ENCODE data around the gene RPLP2. TPM values are rescaled to one million over a fixed set of nuclear protein-coding genes. Genes with fewer than 3 reads are reported as not detected.

The RPLP2 gene
- 1,000 to 10,000 TPM in 2 of 3 donors, 100 to 1,000 TPM in 1; 583 to 1,665 (median 1,093) TPM for total RNA-seq

GRCh38 chr11:809287-810039 lies at the start of gene RPLP2:
Gene RPLP2, plus strand, starts transcription at chr11:809967. Its CDS starts 268 bp downstream, at chr11:810235.
- intact Hi-C loops (cut with DNase I; ENCODE audit: low total_unique reads): no loop called here
- peak; percentile 98 for DNase-seq (ENCODE audit: low spot score in 2 of 2)

GRCh38 chr11:760236-760635 lies 49.5 kb upstream of the RPLP2 start:
- intact Hi-C loops (cut with DNase I; ENCODE audit: low total_unique reads): no loop called here
- H3K36me3 ChIP-seq: no peaks in the 10 kb centered on the region
- H3K27me3 ChIP-seq: no peaks in the 10 kb centered on the region
- no peaks in the 10 kb centered on the region for H3K9me3 ChIP-seq
- no peak for TF ChIP-seq POLR2AphosphoS5 (IDR thresholded peaks at IDR 0.05)
- TF ChIP-seq POLR2A (IDR thresholded peaks at IDR 0.05): no peak
- no peak for TF ChIP-seq CTCF (IDR thresholded peaks at IDR 0.05)
- H3K4me1 ChIP-seq: peaks cover 0 to 4% of the 10 kb centered on the region in 2 donors
- no peak overlapping the region for H3K4me3 ChIP-seq
- DNase-seq (ENCODE audit: low spot score in 2 of 2): no peak
- no peak overlapping the region for H3K27ac ChIP-seq

More at GRCh38 chr11:809287-810039, at the start of gene RPLP2:
- peak within 1 kb of the TSS; percentile 97 to 99 for H3K27ac ChIP-seq
- no peaks in the 10 kb centered on the region for H3K27me3 ChIP-seq
- H3K4me3 ChIP-seq: peak within 1 kb of the TSS; percentile 72 to 98 (median 96)
- H3K36me3 ChIP-seq: no peaks in the 10 kb centered on the region
- peak; percentile 95 for TF ChIP-seq POLR2A (IDR thresholded peaks at IDR 0.05)
- TF ChIP-seq CTCF (IDR thresholded peaks at IDR 0.05): peak in 2 of 3 donors; percentile 1 to 23
- TF ChIP-seq POLR2AphosphoS5 (IDR thresholded peaks at IDR 0.05): peak; percentile 96 to 98 (median 98)
- no peaks in the 10 kb centered on the region for H3K9me3 ChIP-seq
- peaks cover 0 to 15% of the 10 kb centered on the region in 2 donors for H3K4me1 ChIP-seq

GRCh38 chr11:761526-762108 lies 48.1 kb upstream of the RPLP2 start:
- intact Hi-C loops (cut with DNase I; ENCODE audit: low total_unique reads): no loop called here
- Histone ChIP-seq H3K27ac (peak overlapping the region; percentile 71 to 73), H3K27me3 (no peaks in the 10 kb centered on the region), H3K4me1 (peaks cover 0 to 4% of the 10 kb centered on the region in 2 donors), H3K36me3 (no peaks in the 10 kb centered on the region), H3K9me3 (no peaks in the 10 kb centered on the region), H3K4me3 (no peak overlapping the region)
- no peak for TF ChIP-seq POLR2A (IDR thresholded peaks at IDR 0.05)
- no peak for TF ChIP-seq POLR2AphosphoS5 (IDR thresholded peaks at IDR 0.05)
- no peak for TF ChIP-seq CTCF (IDR thresholded peaks at IDR 0.05)
- no peak for DNase-seq (ENCODE audit: low spot score in 2 of 2)

DNA sequence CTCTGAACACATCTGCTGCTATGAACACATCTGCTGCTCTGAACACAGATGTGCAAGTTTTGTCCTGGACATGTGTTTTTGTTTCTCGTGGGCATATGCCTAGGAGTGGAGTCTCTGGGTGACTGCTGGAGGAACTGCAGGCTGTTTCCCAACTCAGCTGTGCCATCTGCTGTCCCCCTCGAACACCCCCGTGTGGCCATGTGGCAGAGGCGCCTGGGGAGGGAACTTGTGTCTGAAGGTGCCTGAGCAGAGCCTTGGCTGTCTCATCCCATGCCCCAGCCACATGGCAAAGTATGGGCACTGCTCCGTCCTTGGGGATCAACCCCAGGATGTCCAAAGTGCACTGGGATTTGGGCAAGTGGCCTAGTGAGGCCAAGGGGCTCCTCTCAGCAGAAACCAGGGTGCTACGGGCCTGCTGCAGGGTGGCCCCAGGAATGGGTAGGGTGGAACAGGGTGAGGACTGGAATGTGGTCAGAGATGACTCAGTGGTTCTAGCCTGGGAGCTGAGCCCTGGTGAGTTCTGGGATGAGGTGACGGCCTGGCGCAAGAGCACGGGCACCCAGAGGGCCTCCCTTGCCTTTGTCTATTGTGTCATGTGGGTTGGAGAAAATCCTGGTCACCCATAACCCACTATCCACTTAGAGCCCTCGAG lies 47.2 kb upstream of the RPLP2 start:
- no peaks in the 10 kb centered on the region for H3K9me3 ChIP-seq
- no peaks in the 10 kb centered on the region for H3K27me3 ChIP-seq
- H3K4me1 ChIP-seq: peaks cover 0 to 4% of the 10 kb centered on the region in 2 donors
- no peak overlapping the region for H3K4me3 ChIP-seq
- intact Hi-C loops (cut with DNase I; ENCODE audit: low total_unique reads): no loop called here
- no peaks in the 10 kb centered on the region for H3K36me3 ChIP-seq
- TF ChIP-seq POLR2AphosphoS5 (IDR thresholded peaks at IDR 0.05) (peak in 2 of 3 donors; percentile 7 to 15), POLR2A (IDR thresholded peaks at IDR 0.05) (no peak), CTCF (IDR thresholded peaks at IDR 0.05) (peak in 2 of 3 donors; percentile 10 to 43)
- DNase-seq (ENCODE audit: low spot score in 2 of 2): peak in 1 of 2 donors; percentile 54
- H3K27ac ChIP-seq: peak overlapping the region; percentile 71 to 73
